TTC549 (cell line): Measurements from ENCODE around the gene SLC24A3.
"Not testable (repeated sequence)": the region's sequence is repeated elsewhere in the genome, so short reads cannot be mapped to it uniquely, and the experiment has no call there.

Source experiments
- FAIRE-seq: peaks from 2 replicates; lab custom pipeline; 2012; peaks lifted over from hg19 to GRCh38; lab: Jason Lieb, UNC

Gene SLC24A3

GRCh38 chr20:19642860-19643259, 430.4 kb downstream of the SLC24A3 start:
- no peak for FAIRE-seq

GRCh38 chr20:19644085-19644484, 431.6 kb downstream of the SLC24A3 start:
- no peak for FAIRE-seq

- FAIRE-seq: no peak
Measured at GRCh38 chr20:19646963-19647362, 434.5 kb downstream of the SLC24A3 start.

- no peak for FAIRE-seq
Measured at GRCh38 chr20:19648024-19648423, 435.6 kb downstream of the SLC24A3 start.

GRCh38 chr20:19649041-19649440, 436.6 kb downstream of the SLC24A3 start:
- FAIRE-seq: no peak

- FAIRE-seq: no peak
Measured at GRCh38 chr20:19652591-19653026, 440.2 kb downstream of the SLC24A3 start.

GRCh38 chr20:19653327-19653726, 440.9 kb downstream of the SLC24A3 start:
- FAIRE-seq: no peak

GRCh38 chr20:19654921-19655320, 442.5 kb downstream of the SLC24A3 start:
- FAIRE-seq: no peak

- no peak for FAIRE-seq
Measured at GRCh38 chr20:19658137-19658536, 445.7 kb downstream of the SLC24A3 start.

- FAIRE-seq: no peak
Measured at GRCh38 chr20:19659448-19659847, 447.0 kb downstream of the SLC24A3 start.

GRCh38 chr20:19660808-19661378, 448.5 kb downstream of the SLC24A3 start:
- no peak for FAIRE-seq

GRCh38 chr20:19661717-19662636, 449.5 kb downstream of the SLC24A3 start:
- no peak for FAIRE-seq

GRCh38 chr20:19662637-19662995, 450.2 kb downstream of the SLC24A3 start:
- no peak for FAIRE-seq

GRCh38 chr20:19668418-19668817, 456.0 kb downstream of the SLC24A3 start:
- no peak for FAIRE-seq

- FAIRE-seq: no peak
Measured at GRCh38 chr20:19670829-19671228, 458.4 kb downstream of the SLC24A3 start.

- no peak for FAIRE-seq
Measured at GRCh38 chr20:19671374-19671773, 458.9 kb downstream of the SLC24A3 start.

- FAIRE-seq: no peak
Measured at GRCh38 chr20:19672498-19672897, 460.1 kb downstream of the SLC24A3 start.

GRCh38 chr20:19673575-19673974, 461.1 kb downstream of the SLC24A3 start:
- FAIRE-seq: no peak

GRCh38 chr20:19676202-19676601, 463.8 kb downstream of the SLC24A3 start:
- no peak for FAIRE-seq

GRCh38 chr20:19677336-19677735, 464.9 kb downstream of the SLC24A3 start:
- FAIRE-seq: no peak

- not testable (repeated sequence) for FAIRE-seq
Measured at GRCh38 chr20:19678591-19678990, 466.1 kb downstream of the SLC24A3 start.

GRCh38 chr20:19679900-19680495, 467.6 kb downstream of the SLC24A3 start:
- no peak for FAIRE-seq

GRCh38 chr20:19682249-19682648, 469.8 kb downstream of the SLC24A3 start:
- FAIRE-seq: no peak
